Uterus (tissue), 4 donors: ENCODE measurements around the gene ZSWIM5. TPM values are rescaled to one million over a fixed set of nuclear protein-coding genes. Genes with fewer than 3 reads are reported as not detected.
"Not testable (repeated sequence)": the region's sequence is repeated elsewhere in the genome, so short reads cannot be mapped to it uniquely, and the experiment has no call there.

Experiments
- DNase-seq, 2 donors: peaks; one replicate each; pipeline ENCODE4 v3.0.0-alpha.2; 2019 to 2020
- H3K27ac ChIP-seq, 2 donors: fragments of 200-600 bp; sonication (generic); 1 replicate in 1 of 2; 2 replicates in 1 of 2; pipeline ENCODE4 v1.5.1; 2016 to 2018
- H3K27me3 ChIP-seq, 2 donors: fragments of 200-600 bp; sonication (generic); one replicate each; pipeline ENCODE4 v1.5.1; 2018 to 2019; ENCODE audit warnings: control low read depth in 1 of 2
- H3K36me3 ChIP-seq, 2 donors: fragments of 200-600 bp; sonication (generic); one replicate each; pipeline ENCODE4 v1.5.1; 2019; ENCODE audit warnings: control low read depth in 1 of 2
- H3K4me1 ChIP-seq, 2 donors: fragments of 200-600 bp; sonication (generic); one replicate each; pipeline ENCODE4 v1.5.1; 2018 to 2019; ENCODE audit warnings: control low read depth in 1 of 2
- H3K4me3 ChIP-seq, 2 donors: fragments of 200-600 bp; sonication (generic); 1 replicate in 1 of 2; 2 replicates in 1 of 2; pipeline ENCODE4 v1.5.1; 2018 to 2019; ENCODE audit warnings: mild to moderate bottlenecking in 1 of 2
- H3K9me3 ChIP-seq, 2 donors: fragments of 200-600 bp; sonication (generic); one replicate each; pipeline ENCODE4 v1.5.1; 2019; ENCODE audit warnings: control low read depth in 1 of 2
- CTCF ChIP-seq, 4 experiments: fragments of 200-600 bp in 2 of 4; fragments of 450-650 bp in 2 of 4; sonication (generic) in 2 of 4; IDR thresholded peaks; one replicate each; pipeline ENCODE4 v1.5.1; 2016 to 2019; ENCODE audit warnings: antibody characterized with exemption in 4 of 4, mild to moderate bottlenecking in 2 of 4, moderate library complexity in 1 of 4
- POLR2A ChIP-seq, 2 donors: fragments of 450-650 bp; IDR thresholded peaks; one replicate each; pipeline ENCODE4 v1.6.1; 2016; ENCODE audit warnings: antibody characterized with exemption in 2 of 2, mild to moderate bottlenecking in 1 of 2, moderate library complexity in 1 of 2
- intact Hi-C: fragments of 100-400 bp; cut with DNase I; formaldehyde crosslinking; loops from one replicate; pipeline ENCODE4 v1.15.1; 2023; ENCODE audit warnings: low total_unique reads
- total RNA-seq, 4 donors: library from RNA; depleted of rRNA in 3 of 4; stranded (reverse); fragments of >200 nt in 3 of 4; gene quantifications; one replicate each; pipeline versions ENCODE4 v1.1.0 to v1.2.4, GENCODE V29; 2014 to 2023
- donor health status: DM: yes; HTN: yes; CAD: no.

The ZSWIM5 gene
- total RNA-seq, 4 donors from 2014 or later, result 1.5 to 6.6 (median 3.6) TPM

GRCh38 chr1:45116820-45117219 is 89.6 kb downstream of the ZSWIM5 start:
- intact Hi-C loops, result no loop called here
- Histone ChIP-seq H3K27ac (no peak overlapping the region), H3K9me3 (no peaks in the 10 kb centered on the region), H3K4me3 (no peak overlapping the region), H3K36me3 (no peaks in the 10 kb centered on the region), H3K27me3 (no peaks in the 10 kb centered on the region), H3K4me1 (no peaks in the 10 kb centered on the region)
- no peak for DNase-seq
- no peak for TF ChIP-seq CTCF (IDR thresholded peaks at IDR 0.05)
- no peak for TF ChIP-seq POLR2A (IDR thresholded peaks at IDR 0.05)

GRCh38 chr1:45116340-45116739 is 90.1 kb downstream of the ZSWIM5 start:
- no peak for DNase-seq
- no peaks in the 10 kb centered on the region for H3K9me3 ChIP-seq
- no peak overlapping the region for H3K27ac ChIP-seq
- H3K4me1 ChIP-seq, result no peaks in the 10 kb centered on the region
- H3K27me3 ChIP-seq, result no peaks in the 10 kb centered on the region
- no peaks in the 10 kb centered on the region for H3K36me3 ChIP-seq
- no peak for TF ChIP-seq POLR2A (IDR thresholded peaks at IDR 0.05)
- TF ChIP-seq CTCF (IDR thresholded peaks at IDR 0.05), result no peak
- H3K4me3 ChIP-seq, result no peak overlapping the region
- intact Hi-C loops, result no loop called here

GRCh38 chr1:45115198-45115597 is 91.2 kb downstream of the ZSWIM5 start:
- H3K4me1 ChIP-seq, H3K36me3 ChIP-seq, H3K9me3 ChIP-seq, H3K27me3 ChIP-seq, intact Hi-C loops, H3K4me3 ChIP-seq, H3K27ac ChIP-seq, DNase-seq: not testable (repeated sequence)

GRCh38 chr1:45112661-45113060 is 93.7 kb downstream of the ZSWIM5 start:
- H3K27me3 ChIP-seq, result no peaks in the 10 kb centered on the region
- no peak overlapping the region for H3K27ac ChIP-seq
- no peaks in the 10 kb centered on the region for H3K36me3 ChIP-seq
- intact Hi-C loops, result no loop called here
- no peak for TF ChIP-seq POLR2A (IDR thresholded peaks at IDR 0.05)
- no peak for TF ChIP-seq CTCF (IDR thresholded peaks at IDR 0.05)
- no peaks in the 10 kb centered on the region for H3K9me3 ChIP-seq
- DNase-seq, result no peak
- no peak overlapping the region for H3K4me3 ChIP-seq
- H3K4me1 ChIP-seq, result no peaks in the 10 kb centered on the region

GRCh38 chr1:45111239-45111638 is 95.2 kb downstream of the ZSWIM5 start:
- Histone ChIP-seq H3K27ac (no peak overlapping the region), H3K9me3 (no peaks in the 10 kb centered on the region), H3K4me3 (no peak overlapping the region), H3K4me1 (no peaks in the 10 kb centered on the region), H3K36me3 (no peaks in the 10 kb centered on the region), H3K27me3 (no peaks in the 10 kb centered on the region)
- intact Hi-C loops, result no loop called here
- no peak for TF ChIP-seq CTCF (IDR thresholded peaks at IDR 0.05)
- no peak for DNase-seq

- H3K27ac ChIP-seq, result no peak overlapping the region
- H3K9me3 ChIP-seq, result no peaks in the 10 kb centered on the region
- no peak for DNase-seq
- H3K27me3 ChIP-seq, result no peaks in the 10 kb centered on the region
- no peaks in the 10 kb centered on the region for H3K4me1 ChIP-seq
- TF ChIP-seq CTCF (IDR thresholded peaks at IDR 0.05) (no peak), POLR2A (IDR thresholded peaks at IDR 0.05) (no peak)
- H3K4me3 ChIP-seq, result no peak overlapping the region
- H3K36me3 ChIP-seq, result no peaks in the 10 kb centered on the region
- intact Hi-C loops, result no loop called here
These were observed 98.6 kb downstream of the ZSWIM5 start for GRCh38 chr1:45107782-45108181.

GRCh38 chr1:45106864-45107263 is 99.5 kb downstream of the ZSWIM5 start:
- H3K9me3 ChIP-seq, H3K27me3 ChIP-seq, H3K36me3 ChIP-seq, H3K27ac ChIP-seq, H3K4me3 ChIP-seq, DNase-seq, H3K4me1 ChIP-seq, intact Hi-C loops: not testable (repeated sequence)

DNA sequence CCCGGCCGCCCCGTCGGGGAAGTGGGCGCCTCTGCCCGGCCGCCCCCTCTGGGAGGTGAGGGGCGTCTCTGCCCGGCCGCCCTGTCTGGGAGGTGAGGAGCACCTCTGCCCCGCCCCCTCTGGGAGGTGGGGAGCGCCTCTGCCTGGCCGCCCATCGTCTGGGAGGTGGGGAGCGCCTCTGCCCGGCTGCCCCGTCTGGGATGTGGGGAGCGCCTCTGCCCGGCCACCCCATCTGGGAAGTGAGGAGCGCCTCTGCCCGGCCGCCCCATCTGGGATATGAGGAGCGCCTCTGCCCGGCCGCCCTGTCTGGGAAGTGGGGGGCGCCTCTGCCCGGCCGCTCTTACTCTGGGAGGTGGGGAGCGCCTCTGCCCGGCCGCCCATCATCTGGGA is 100.3 kb downstream of the ZSWIM5 start:
- H3K27me3 ChIP-seq, H3K36me3 ChIP-seq, intact Hi-C loops, H3K4me3 ChIP-seq, H3K4me1 ChIP-seq, H3K27ac ChIP-seq, H3K9me3 ChIP-seq, DNase-seq: not testable (repeated sequence)
